Stimulated activated effector memory CD8-positive, alpha-beta T cell treated with anti-CD3 and anti-CD28 coated beads, Interleukin-12 subunit alpha, Interleukin-12 subunit beta, amount 100 ng/mL, for 72 hours (primary cell): ENCODE data around the gene OTOS.
A peak's percentile ranks its signal among the peaks of the same experiment; 100 is the strongest.

Source experiments
- ATAC-seq: fragments of 150-1000 bp; cut with Tn5 transposase; 2 replicates; pipeline ENCODE4 v1.10.0; 2021
- DNase-seq, 2 donors: peaks; one replicate each; pipeline ENCODE4 v3.0.0; 2021 to 2022; ENCODE audit warnings: low spot score in 2 of 2
- H3K27ac Mint-ChIP-seq: one replicate; pipeline ENCODE4 v1.8.0; 2022; ENCODE audit warnings: mild to moderate bottlenecking, mixed read lengths
- H3K36me3 Mint-ChIP-seq: one replicate; pipeline ENCODE4 v1.8.0; 2022; ENCODE audit warnings: mild to moderate bottlenecking, mixed read lengths
- H3K4me1 Mint-ChIP-seq: one replicate; pipeline ENCODE4 v1.8.0; 2022; ENCODE audit warnings: mixed read lengths
- H3K4me3 Mint-ChIP-seq: one replicate; pipeline ENCODE4 v1.8.0; 2022; ENCODE audit warnings: mild to moderate bottlenecking, mixed read lengths
- H3K9me3 Mint-ChIP-seq: one replicate; pipeline ENCODE4 v1.8.0; 2022; ENCODE audit warnings: mixed read lengths

OTOS gene

DNA sequence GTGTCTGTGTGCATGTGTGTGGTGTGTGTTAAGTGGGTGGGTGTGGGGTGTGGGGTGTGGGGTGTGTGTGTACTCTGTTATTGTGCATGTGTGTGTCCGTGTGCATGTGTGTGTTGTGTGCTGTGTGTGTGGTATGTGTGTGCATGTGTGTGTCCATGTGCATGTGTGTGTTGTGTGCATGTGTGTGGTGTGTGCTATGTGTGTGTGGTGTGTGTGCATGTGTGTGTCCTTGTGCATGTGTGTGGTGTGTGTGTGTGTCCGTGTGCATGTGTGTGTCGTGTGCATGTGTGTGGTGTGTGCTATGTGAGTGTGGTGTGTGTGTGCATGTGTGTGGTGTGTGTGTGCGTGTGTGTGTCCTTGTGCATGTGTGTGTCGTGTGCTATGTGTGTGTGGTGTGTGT is 6.9 kb upstream of the OTOS start:
- Mint-ChIP-seq H3K4me3 (no peak overlapping the region), H3K4me1 (peaks cover 10% of the 10 kb centered on the region), H3K36me3 (no peaks in the 10 kb centered on the region), H3K9me3 (no peaks in the 10 kb centered on the region), H3K27ac (no peak overlapping the region)
- DNase-seq (no peak), ATAC-seq (no peak)

DNA sequence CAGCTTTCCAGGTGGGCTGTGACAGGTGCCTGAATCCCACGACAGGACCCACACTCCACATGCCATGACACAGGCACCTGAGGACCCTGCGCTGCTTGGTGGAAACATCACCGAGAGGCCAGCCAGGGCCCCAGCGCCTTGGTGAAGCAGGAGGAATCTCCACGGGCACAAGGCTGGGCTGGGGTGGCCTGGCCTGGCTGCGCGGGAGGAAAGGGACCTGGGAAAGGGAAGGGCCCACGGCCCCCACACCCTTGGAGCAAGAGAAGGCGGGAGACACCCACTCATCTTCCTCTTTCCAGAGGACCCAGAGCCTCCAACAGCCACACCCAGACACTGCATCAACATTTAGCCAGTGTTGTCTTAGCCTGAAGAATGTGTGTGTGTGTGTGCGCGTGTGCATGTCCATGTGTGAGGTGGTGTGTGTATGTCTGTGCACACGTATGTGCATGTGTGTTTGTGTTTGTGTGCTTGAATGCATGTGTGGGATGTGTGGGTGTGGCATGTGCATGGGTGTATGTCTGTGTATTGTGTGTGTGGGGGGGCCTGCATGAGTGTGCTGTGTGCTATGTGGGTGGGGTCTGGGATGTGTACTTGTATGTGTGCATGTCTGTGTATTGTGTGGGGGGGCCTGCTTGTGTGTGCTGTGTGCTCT is 6.3 kb upstream of the OTOS start:
- DNase-seq (no peak), ATAC-seq (no peak)
- Mint-ChIP-seq H3K4me3 (no peak overlapping the region), H3K4me1 (peaks cover 10% of the 10 kb centered on the region), H3K9me3 (no peaks in the 10 kb centered on the region), H3K36me3 (no peaks in the 10 kb centered on the region), H3K27ac (no peak overlapping the region)

DNA sequence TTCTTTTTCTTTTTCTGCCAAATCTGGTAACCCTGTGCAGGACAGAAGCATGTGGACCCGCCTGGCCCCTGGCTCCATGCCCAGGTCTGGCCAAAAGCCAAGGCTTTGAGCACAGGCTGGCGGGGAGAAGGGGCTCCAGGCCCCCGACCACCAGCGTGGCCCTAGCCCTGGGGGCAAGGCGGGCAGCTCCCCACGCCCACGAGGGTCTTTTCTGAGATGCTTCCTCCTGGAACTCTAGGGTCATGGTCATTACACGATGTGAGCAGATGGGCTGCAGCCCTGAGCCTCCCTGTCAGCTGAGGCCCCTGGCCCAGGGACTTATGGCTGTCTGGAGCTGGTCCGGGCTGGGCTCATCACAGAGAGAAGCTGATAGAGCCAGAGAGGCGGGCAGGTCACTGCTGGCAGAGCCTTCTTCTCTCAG is 5.7 kb upstream of the OTOS start:
- H3K27ac Mint-ChIP-seq, result no peak overlapping the region
- ATAC-seq (no peak), DNase-seq (no peak)
- H3K4me3 Mint-ChIP-seq, result no peak overlapping the region
- no peaks in the 10 kb centered on the region for H3K9me3 Mint-ChIP-seq
- H3K4me1 Mint-ChIP-seq, result peaks cover 10% of the 10 kb centered on the region
- H3K36me3 Mint-ChIP-seq, result no peaks in the 10 kb centered on the region

DNA sequence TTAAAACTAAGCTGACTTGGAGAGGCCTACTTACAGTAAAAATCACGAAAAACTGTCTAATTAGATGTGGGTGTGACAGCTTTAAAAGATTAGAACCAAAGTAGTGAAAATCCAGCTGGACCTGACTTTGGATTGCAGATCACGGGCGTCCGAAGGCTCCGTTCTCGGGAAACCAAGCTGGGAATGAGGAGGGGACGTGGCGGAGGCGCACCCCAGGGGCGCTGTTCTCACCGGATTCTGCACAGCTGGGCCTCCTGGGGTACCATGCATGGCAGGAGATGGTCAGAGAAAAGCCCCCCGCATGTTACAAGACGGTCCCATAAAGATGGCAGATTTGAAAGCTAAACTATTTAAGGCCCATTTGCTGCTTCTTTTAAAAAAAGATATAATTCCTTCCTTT is 5.0 kb upstream of the OTOS start:
- DNase-seq, result no peak
- H3K9me3 Mint-ChIP-seq, result no peaks in the 10 kb centered on the region
- no peak overlapping the region for H3K4me3 Mint-ChIP-seq
- ATAC-seq, result no peak
- H3K4me1 Mint-ChIP-seq, result peaks cover 10% of the 10 kb centered on the region
- no peaks in the 10 kb centered on the region for H3K36me3 Mint-ChIP-seq
- H3K27ac Mint-ChIP-seq, result no peak overlapping the region

DNA sequence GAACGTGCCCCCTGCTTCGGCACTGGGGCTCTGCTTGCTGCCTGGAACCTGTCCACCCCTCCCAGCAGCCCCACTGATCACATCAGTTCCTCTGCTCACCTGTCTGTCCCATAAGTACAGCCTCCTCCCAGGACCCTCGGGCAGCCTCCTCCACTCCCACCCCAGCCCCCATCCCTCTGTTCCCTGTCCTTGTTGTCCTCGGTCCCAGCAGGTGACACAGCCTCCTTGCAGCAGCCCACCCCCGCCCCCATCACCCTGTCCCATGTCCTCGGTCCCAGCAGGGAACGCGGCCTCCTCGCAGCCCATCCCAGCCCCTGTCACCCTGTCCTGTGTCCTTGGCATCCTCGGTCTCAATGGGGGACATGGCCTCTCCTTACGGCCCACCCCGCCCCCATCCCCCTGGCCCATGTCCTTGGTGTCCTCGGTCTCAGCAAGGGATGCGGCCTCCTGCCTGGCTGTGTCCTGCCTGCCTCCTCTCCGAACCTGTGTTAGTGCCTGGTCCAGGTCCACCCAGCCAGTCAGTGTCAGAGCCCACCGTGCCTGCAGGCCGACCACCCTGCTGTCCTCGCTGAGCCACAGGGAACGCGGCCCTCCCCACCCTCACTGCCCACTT is 4.3 kb upstream of the OTOS start:
- ATAC-seq (no peak), DNase-seq (no peak)
- no peaks in the 10 kb centered on the region for H3K36me3 Mint-ChIP-seq
- H3K9me3 Mint-ChIP-seq, result no peaks in the 10 kb centered on the region
- H3K4me1 Mint-ChIP-seq, result peaks cover 10% of the 10 kb centered on the region
- H3K27ac Mint-ChIP-seq, result no peak overlapping the region
- H3K4me3 Mint-ChIP-seq, result no peak overlapping the region

DNA sequence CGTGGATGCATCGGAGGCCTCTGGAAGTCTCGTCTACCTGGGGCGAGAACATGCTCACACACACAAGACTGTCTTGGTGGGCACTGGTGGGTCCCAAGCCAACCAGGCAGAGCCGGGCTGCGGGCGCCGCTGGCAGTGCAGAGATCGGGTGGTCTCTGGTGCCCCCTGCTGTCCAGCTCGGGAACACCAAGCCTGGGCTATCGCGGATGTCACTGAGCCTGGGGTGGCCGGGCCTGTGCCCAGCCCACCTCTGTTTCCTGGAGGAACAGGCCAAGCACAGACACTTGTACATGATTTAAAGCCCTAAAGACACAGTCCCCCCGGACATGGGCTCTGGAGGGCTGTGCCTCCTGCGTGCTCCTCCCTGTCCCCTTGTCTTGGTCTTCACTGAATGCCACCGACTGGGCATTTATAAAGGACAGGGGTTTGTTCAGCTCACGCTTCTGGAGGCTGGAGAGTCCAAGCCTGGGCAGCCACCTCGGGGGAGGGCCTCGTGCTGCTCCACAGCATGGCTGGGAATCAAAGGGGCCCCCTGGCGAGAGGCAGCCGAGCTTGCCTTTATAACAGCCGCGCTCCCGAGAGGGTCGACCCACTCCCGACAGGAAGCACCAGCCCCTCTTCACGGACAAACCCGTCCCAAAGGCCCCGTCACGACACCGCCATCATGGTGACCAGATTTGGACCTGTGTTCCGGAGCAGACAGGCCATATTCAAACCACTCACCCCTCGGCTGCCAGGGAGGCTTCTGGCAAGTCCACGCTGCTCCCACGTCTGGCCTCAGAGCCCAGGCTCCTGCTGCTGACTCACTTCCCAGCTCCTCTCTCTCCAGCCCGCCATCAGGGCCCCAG is 3.6 kb upstream of the OTOS start:
- H3K27ac Mint-ChIP-seq, result no peak overlapping the region
- peak; percentile 89 to 93 for DNase-seq
- H3K4me3 Mint-ChIP-seq, result no peak overlapping the region
- ATAC-seq, result peak; percentile 88
- peaks cover 10% of the 10 kb centered on the region for H3K4me1 Mint-ChIP-seq
- no peaks in the 10 kb centered on the region for H3K9me3 Mint-ChIP-seq
- H3K36me3 Mint-ChIP-seq, result no peaks in the 10 kb centered on the region

DNA sequence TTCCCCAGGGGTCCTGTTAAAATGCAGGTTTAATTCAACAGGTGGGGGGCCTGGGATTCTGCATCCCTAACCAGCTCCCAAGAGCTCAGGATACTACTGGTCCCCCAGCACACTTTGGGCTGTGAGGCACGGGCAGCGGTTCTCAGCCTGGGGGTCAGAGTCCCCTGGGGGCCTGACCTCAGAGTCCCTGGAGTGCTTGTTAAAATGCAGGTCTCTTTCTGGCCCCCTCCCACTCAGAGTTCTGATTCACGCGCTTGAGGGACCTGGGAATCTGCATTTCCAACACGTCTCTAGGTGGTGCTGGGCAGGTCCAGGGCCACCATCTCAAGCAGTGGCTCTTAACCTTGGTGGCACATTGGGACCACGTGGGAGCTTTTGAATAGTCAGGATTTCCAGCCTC is 2.8 kb upstream of the OTOS start:
- Mint-ChIP-seq H3K4me3 (no peak overlapping the region), H3K27ac (no peak overlapping the region), H3K36me3 (no peaks in the 10 kb centered on the region), H3K9me3 (no peaks in the 10 kb centered on the region), H3K4me1 (peaks cover 10% of the 10 kb centered on the region)
- no peak for ATAC-seq
- DNase-seq, result no peak

DNA sequence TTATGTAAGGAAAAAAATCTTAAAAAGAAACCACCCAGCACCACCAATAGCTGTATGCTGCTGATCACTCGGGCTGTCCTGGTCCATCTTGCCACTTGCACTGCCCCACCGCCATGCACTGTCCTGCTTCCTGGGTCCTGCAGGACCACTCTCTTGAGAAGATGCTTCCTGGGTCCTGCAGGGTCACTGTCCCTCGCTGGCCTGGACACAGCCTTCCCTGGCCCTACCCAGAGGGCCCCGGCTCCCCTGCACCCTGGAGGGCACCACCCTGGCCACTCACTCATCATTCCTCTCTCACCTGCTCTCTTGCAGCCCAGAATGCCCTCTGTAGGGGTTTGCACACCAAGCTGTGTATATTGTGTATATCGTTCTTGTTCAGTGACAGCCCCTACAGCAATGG is 2.4 kb upstream of the OTOS start:
- Mint-ChIP-seq H3K36me3 (no peaks in the 10 kb centered on the region), H3K27ac (no peak overlapping the region), H3K4me3 (no peak overlapping the region), H3K4me1 (peaks cover 10% of the 10 kb centered on the region), H3K9me3 (no peaks in the 10 kb centered on the region)
- DNase-seq (no peak), ATAC-seq (no peak)

DNA sequence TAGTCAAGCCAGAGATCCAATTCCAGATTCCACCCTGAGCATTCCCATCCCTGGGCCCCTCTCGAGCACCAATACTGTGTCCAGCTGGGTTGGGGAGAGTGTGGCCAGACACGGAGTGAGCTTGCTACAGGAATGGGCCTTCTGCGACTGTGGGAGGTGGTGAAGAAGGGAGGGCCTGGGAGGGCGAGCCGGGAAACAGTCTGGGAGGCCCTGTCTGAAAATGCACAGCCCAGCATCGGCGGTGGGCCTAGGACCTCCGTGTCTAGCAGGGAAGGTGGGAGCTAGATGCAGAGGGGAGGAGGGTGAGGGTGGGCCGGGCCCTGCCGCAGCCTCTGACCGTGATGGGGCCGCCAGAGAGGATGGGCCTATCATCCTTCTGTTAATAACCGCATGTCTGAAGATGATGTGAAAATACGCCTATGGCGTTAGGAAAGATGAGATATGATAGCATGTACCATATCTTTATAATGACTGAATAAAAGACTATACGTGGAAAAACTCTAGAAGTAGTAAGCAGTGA is 1.9 kb upstream of the OTOS start:
- DNase-seq (no peak), ATAC-seq (no peak)
- H3K36me3 Mint-ChIP-seq, result no peaks in the 10 kb centered on the region
- H3K4me1 Mint-ChIP-seq, result peaks cover 8% of the 10 kb centered on the region
- H3K4me3 Mint-ChIP-seq, result no peak overlapping the region
- no peaks in the 10 kb centered on the region for H3K9me3 Mint-ChIP-seq
- no peak overlapping the region for H3K27ac Mint-ChIP-seq

DNA sequence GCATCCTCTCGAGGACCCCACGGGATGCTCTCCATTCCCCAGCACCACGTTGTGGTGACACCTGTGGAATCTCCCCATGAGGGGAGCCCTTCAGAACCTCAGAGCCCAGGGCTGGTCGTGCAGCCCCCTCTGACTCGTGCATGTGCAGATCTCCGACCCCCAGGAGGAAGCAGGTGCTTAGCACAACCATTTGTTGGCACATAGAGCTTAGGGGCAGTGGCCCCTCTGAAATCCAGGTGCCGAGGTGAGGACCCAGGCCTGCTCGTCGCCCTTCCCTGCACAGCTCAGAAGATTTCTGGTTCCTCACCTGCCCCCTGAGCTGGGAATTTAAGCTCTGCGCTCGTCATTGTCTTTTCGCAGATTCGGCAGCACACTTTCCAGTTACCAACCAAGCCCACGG is 1.3 kb upstream of the OTOS start:
- DNase-seq (no peak), ATAC-seq (no peak)
- Mint-ChIP-seq H3K4me1 (peaks cover 8% of the 10 kb centered on the region), H3K36me3 (no peaks in the 10 kb centered on the region), H3K27ac (no peak overlapping the region), H3K9me3 (no peaks in the 10 kb centered on the region), H3K4me3 (no peak overlapping the region)

DNA sequence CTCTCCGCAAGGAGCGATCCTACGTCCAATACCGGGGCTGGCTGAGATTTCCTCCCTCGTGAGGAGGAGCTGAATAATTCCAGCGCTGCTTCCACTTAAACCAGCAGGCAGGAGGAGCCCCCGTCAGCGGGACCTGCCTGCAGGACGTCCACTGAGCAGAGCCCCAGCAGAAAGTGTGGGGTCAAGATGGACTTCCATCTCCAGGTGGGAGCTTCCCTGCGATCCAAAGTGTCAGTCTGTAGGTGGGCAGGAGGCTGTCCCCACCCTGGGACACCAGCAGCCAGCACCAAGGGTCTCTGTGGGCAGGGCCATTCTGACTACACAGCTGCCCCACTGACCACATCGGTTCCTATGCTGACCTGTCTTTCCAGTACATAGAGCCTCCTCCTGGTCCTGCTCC is 462 bp upstream of the OTOS start:
- H3K36me3 Mint-ChIP-seq, result no peaks in the 10 kb centered on the region
- no peaks in the 10 kb centered on the region for H3K9me3 Mint-ChIP-seq
- no peak for DNase-seq
- no peak overlapping the region for H3K27ac Mint-ChIP-seq
- H3K4me1 Mint-ChIP-seq, result peaks cover 9% of the 10 kb centered on the region
- no peak for ATAC-seq
- H3K4me3 Mint-ChIP-seq, result no peak overlapping the region

DNA sequence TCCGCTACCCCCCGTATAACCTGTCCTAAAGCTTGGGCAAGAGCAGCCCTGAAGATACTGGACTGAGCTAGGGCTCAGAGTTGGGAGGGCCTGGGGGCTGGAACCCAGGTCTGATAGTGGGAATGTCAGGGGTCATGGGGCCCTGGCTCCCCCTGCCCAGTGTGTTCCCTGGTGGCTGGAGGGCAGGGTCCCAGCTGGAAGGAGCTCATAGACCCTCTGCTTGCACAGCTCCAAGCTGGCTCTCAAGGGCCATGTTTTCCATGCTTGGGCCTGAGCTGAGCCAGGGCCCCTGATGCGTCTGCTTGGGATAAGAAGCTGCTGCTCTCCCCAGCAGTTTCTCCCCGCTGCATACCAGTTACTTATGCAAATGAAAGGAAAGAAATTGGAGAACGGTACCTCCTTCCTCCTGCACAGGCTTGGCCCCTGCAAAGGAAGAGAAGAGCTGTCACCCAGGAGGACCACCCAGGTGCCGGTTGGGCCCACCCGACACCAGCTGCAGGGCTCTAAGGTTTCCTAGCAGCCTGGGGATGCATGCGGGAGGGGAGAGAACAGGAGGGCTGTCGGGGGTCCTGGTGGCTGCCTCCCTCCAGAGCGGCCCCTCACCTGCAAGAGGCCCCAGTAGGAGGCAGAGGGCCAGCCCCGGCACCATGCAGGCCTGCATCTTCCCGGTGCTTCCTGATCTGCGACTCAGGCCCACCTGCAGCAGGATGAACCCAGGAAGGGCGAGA is 628 bp downstream of the OTOS start:
- Mint-ChIP-seq H3K4me1 (peaks cover 18% of the 10 kb centered on the region), H3K36me3 (peaks cover 2% of the 10 kb centered on the region), H3K27ac (no peak overlapping the region), H3K9me3 (no peaks in the 10 kb centered on the region), H3K4me3 (no peak overlapping the region)
- ATAC-seq, result no peak
- no peak for DNase-seq

DNA sequence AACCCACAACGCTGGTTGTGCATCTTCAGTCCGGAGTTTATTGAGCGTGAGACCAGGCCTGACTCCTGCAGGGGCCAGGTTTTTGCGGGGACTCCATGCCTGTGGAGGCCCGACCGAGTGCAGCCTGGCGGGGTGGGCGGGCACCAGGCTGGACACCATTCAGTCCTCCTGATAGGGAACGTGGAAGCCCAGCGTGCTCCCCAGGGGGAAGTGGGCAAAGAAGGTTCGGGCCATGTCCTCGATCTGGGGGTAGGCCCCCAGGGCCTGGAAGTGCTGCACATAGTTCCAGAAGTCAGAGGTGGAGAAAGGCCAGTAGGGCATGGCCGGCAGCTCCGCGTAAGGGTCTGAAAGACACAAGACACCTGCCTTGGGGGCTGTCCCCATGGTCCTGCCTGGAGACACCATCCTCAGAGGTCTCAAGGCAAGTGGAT is 1.4 kb downstream of the OTOS start:
- H3K4me1 Mint-ChIP-seq, result peaks cover 26% of the 10 kb centered on the region
- no peaks in the 10 kb centered on the region for H3K9me3 Mint-ChIP-seq
- no peak for ATAC-seq
- H3K4me3 Mint-ChIP-seq, result no peak overlapping the region
- H3K36me3 Mint-ChIP-seq, result peaks cover 7% of the 10 kb centered on the region
- no peak for DNase-seq
- H3K27ac Mint-ChIP-seq, result no peak overlapping the region

DNA sequence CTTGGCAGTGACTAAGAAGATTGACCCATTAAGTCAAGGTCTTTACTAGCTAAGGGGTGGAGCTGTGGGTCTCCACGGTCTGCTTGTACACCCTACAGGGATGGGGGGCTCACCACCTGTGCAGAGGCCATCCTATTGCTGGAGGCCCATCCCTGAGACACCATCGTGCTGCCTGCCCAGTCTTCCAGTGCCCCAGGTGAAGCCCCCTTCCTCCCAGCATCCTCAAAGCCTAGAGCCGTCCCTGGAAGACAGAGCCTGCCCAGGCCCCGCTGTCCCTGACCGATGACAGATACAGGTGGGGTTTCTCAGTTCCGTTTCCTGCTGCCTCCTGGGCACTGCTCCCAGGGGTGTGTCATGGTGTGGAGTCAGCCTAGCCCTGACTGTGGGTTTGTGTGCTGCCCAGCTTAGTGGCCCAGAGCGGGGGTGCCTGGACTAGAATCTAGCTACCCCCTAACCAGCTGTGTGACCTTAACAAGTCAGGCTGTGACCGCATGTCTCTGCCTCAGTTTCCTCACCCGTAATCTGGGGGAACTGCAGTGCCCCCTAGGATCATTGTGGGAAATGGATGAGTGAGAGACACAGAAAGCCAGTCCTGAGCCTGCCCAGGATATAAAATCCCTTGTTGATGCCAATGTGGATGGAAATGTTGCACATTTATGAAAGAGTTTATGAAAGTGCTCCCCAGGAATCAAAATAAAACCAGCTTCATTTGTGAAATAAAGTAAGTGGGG is 2.0 kb downstream of the OTOS start:
- DNase-seq (no peak), ATAC-seq (no peak)
- peaks cover 7% of the 10 kb centered on the region for H3K36me3 Mint-ChIP-seq
- no peaks in the 10 kb centered on the region for H3K9me3 Mint-ChIP-seq
- H3K4me1 Mint-ChIP-seq, result peaks cover 29% of the 10 kb centered on the region
- no peak overlapping the region for H3K27ac Mint-ChIP-seq
- no peak overlapping the region for H3K4me3 Mint-ChIP-seq
